ENCODE results near the gene CAP2. TPM values are rescaled to one million over a fixed set of nuclear protein-coding genes. Genes with fewer than 3 reads are reported as not detected.

Gene CAP2
- total and polyA plus RNA-seq, 2 experiments from 2014 or later = 6.7 to 9.1 TPM

DNA sequence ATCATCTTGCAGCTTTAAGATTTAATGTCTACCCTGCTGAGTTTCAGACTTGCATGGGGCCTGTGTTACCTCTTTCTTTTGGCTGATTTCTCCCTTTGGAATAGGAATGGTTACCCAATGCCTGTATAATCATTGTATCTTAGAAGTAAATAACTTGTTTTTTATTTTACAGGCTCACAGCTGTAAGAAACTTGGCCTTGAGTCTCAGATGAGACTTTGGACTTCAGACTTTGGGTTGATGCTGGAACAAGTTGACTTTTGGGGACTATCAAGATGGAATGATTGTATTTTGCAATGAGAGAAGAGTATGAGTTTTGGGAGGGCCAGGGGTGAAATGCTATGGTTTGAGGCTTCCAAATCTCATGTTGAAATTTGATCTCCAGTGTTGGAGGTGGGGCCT is 34.9 kb upstream of the CAP2 start (continued):
- TF ChIP-seq, protein P1, sequence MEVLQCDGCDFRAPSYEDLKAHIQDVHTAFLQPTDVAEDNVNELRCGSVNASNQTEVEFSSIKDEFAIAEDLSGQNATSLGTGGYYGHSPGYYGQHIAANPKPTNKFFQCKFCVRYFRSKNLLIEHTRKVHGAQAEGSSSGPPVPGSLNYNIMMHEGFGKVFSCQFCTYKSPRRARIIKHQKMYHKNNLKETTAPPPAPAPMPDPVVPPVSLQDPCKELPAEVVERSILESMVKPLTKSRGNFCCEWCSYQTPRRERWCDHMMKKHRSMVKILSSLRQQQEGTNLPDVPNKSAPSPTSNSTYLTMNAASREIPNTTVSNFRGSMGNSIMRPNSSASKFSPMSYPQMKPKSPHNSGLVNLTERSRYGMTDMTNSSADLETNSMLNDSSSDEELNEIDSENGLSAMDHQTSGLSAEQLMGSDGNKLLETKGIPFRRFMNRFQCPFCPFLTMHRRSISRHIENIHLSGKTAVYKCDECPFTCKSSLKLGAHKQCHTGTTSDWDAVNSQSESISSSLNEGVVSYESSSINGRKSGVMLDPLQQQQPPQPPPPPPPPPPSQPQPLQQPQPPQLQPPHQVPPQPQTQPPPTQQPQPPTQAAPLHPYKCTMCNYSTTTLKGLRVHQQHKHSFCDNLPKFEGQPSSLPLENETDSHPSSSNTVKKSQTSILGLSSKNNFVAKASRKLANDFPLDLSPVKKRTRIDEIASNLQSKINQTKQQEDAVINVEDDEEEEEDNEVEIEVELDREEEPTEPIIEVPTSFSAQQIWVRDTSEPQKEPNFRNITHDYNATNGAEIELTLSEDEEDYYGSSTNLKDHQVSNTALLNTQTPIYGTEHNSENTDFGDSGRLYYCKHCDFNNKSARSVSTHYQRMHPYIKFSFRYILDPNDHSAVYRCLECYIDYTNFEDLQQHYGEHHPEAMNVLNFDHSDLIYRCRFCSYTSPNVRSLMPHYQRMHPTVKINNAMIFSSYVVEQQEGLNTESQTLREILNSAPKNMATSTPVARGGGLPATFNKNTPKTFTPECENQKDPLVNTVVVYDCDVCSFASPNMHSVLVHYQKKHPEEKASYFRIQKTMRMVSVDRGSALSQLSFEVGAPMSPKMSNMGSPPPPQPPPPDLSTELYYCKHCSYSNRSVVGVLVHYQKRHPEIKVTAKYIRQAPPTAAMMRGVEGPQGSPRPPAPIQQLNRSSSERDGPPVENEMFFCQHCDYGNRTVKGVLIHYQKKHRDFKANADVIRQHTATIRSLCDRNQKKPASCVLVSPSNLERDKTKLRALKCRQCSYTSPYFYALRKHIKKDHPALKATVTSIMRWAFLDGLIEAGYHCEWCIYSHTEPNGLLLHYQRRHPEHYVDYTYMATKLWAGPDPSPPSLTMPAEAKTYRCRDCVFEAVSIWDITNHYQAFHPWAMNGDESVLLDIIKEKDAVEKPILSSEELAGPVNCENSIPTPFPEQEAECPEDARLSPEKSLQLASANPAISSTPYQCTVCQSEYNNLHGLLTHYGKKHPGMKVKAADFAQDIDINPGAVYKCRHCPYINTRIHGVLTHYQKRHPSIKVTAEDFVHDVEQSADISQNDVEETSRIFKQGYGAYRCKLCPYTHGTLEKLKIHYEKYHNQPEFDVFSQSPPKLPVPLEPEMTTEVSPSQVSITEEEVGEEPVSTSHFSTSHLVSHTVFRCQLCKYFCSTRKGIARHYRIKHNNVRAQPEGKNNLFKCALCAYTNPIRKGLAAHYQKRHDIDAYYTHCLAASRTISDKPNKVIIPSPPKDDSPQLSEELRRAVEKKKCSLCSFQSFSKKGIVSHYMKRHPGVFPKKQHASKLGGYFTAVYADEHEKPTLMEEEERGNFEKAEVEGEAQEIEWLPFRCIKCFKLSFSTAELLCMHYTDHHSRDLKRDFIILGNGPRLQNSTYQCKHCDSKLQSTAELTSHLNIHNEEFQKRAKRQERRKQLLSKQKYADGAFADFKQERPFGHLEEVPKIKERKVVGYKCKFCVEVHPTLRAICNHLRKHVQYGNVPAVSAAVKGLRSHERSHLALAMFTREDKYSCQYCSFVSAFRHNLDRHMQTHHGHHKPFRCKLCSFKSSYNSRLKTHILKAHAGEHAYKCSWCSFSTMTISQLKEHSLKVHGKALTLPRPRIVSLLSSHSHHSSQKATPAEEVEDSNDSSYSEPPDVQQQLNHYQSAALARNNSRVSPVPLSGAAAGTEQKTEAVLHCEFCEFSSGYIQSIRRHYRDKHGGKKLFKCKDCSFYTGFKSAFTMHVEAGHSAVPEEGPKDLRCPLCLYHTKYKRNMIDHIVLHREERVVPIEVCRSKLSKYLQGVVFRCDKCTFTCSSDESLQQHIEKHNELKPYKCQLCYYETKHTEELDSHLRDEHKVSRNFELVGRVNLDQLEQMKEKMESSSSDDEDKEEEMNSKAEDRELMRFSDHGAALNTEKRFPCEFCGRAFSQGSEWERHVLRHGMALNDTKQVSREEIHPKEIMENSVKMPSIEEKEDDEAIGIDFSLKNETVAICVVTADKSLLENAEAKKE (CRISPR knock-in tag; IDR thresholded peaks at IDR 0.05) = no peak
- no peak for TF ChIP-seq CREB1 (CRISPR knock-in tag; IDR thresholded peaks at IDR 0.05; ENCODE audit: low read depth)
- no peak for TF ChIP-seq EZH2phosphoT487 (IDR thresholded peaks at IDR 0.05; ENCODE audit: unreplicated experiment)
- no peak for TF ChIP-seq EZH2 (IDR thresholded peaks at IDR 0.05; ENCODE audit: low read depth, unreplicated experiment)
- TF ChIP-seq STAT1 (IDR thresholded peaks at IDR 0.05; ENCODE audit: unreplicated experiment) = no peak
- TF ChIP-seq, protein P2, sequence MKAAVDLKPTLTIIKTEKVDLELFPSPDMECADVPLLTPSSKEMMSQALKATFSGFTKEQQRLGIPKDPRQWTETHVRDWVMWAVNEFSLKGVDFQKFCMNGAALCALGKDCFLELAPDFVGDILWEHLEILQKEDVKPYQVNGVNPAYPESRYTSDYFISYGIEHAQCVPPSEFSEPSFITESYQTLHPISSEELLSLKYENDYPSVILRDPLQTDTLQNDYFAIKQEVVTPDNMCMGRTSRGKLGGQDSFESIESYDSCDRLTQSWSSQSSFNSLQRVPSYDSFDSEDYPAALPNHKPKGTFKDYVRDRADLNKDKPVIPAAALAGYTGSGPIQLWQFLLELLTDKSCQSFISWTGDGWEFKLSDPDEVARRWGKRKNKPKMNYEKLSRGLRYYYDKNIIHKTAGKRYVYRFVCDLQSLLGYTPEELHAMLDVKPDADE (IDR thresholded peaks at IDR 0.05) = no peak
- TF ChIP-seq NANOG (IDR thresholded peaks at IDR 0.05; ENCODE audit: borderline replicate concordance) = no peak
- TF ChIP-seq REST (IDR thresholded peaks at IDR 0.05; ENCODE audit: unreplicated experiment) = no peak

Measured in GM23338 (cell line).